ENCODE measurements around the gene NLGN2. TPM values are rescaled to one million over a fixed set of nuclear protein-coding genes. Genes with fewer than 3 reads are reported as not detected.

NLGN2 gene
- total RNA-seq, 1 donor = 5.8 TPM

DNA sequence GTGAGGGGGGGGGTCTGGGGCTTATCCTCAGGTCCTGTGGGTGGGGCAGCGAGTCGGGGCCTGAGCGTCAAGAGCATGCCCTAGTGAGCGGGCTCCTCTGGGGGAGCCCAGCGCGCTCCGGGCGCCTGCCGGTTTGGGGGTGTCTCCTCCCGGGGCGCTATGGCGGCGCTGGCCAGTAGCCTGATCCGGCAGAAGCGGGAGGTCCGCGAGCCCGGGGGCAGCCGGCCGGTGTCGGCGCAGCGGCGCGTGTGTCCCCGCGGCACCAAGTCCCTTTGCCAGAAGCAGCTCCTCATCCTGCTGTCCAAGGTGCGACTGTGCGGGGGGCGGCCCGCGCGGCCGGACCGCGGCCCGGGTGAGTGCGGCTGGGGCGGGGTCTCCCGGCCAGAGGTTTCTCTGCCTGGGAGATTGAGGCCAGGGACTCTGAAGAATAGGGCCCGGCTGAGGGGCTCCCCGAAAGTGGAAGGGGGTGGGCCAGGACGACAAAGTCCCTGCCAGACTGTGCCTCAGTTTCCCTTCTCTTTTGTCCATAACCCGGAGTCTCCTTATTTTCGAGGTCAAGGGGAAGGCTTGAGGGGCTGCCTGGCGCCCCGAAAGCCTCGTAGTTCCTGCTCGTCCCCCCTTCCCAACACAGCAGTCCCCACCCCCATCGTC, 31.9 kb downstream of the NLGN2 start, which contains the start of gene FGF11:
TSS of gene FGF11 (plus strand) at position 51 of the 651 bp plus-strand sequence. CDS start at position 160, 109 bp downstream.
- no peaks in the 10 kb centered on the region for H4K20me1 ChIP-seq (ENCODE audit: insufficient read depth, low read length)
- peaks cover 40% of the 10 kb centered on the region for H3K27me3 ChIP-seq (ENCODE audit: insufficient read depth, low read length)
- DNase-seq (ENCODE audit: insufficient read length, low spot score, missing footprints) = peak; percentile 59
- no peaks in the 10 kb centered on the region for H3K36me3 ChIP-seq (ENCODE audit: insufficient read depth, low read length)
- no peaks in the 10 kb centered on the region for H3K9me3 ChIP-seq (ENCODE audit: low read depth, low read length)
- peaks cover 35% of the 10 kb centered on the region for H3K4me1 ChIP-seq (ENCODE audit: insufficient read depth, low read length)
- H3K4me2 ChIP-seq (ENCODE audit: insufficient read depth, low read length) = peak within 1 kb of the TSS; percentile 85
- no peak within 1 kb of the TSS for H3K27ac ChIP-seq (ENCODE audit: low read depth, low read length)
- H3K79me2 ChIP-seq (ENCODE audit: insufficient read depth, low read length) = no peaks in the 10 kb centered on the region
- peak within 1 kb of the TSS; percentile 58 for H3K4me3 ChIP-seq (ENCODE audit: insufficient read depth, low read length)
- TF ChIP-seq, protein P1, sequence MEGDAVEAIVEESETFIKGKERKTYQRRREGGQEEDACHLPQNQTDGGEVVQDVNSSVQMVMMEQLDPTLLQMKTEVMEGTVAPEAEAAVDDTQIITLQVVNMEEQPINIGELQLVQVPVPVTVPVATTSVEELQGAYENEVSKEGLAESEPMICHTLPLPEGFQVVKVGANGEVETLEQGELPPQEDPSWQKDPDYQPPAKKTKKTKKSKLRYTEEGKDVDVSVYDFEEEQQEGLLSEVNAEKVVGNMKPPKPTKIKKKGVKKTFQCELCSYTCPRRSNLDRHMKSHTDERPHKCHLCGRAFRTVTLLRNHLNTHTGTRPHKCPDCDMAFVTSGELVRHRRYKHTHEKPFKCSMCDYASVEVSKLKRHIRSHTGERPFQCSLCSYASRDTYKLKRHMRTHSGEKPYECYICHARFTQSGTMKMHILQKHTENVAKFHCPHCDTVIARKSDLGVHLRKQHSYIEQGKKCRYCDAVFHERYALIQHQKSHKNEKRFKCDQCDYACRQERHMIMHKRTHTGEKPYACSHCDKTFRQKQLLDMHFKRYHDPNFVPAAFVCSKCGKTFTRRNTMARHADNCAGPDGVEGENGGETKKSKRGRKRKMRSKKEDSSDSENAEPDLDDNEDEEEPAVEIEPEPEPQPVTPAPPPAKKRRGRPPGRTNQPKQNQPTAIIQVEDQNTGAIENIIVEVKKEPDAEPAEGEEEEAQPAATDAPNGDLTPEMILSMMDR (IDR thresholded peaks at IDR 0.05; ENCODE audit: extremely low read depth, low read depth, low read length) = no peak
- peak within 1 kb of the TSS; percentile 41 for H2AFZ ChIP-seq (ENCODE audit: low read length)

DNA sequence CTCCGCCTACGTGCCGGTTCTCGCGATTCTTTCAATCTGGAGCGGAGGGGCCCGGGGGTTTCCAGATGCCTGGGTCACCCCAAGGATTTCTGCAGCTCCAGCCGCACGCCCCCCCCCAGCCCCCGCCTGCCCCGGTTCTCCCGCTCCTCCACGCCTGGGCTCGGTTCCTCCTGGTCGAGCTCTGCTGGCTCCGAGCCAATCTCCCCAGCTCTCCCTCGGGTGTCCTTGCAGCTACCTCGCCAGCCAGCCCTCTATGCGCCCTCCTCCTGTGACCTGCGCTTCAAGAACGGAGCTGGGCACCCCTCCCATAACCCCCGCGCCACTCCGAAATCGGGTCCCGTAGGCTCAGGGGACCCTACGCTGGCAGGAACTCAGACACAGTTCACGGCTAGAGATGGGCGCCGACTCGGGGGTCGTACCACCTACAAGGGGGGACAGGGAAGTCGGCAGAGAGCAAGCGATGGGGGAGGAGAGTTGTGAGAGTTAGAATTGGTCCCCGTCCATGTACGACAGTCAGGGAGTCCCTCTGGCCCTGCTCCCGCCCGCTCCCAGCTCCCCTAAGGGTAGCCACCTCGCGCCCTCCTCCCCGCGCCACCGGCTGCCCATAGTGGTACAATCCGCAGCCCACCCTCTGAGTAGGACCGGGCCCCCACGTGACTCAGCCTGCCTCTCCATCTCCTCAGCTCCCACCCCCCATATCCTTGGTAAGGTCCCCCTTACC, 32.6 kb downstream of the NLGN2 start:
- DNase-seq (ENCODE audit: insufficient read length, low spot score, missing footprints) = peak; percentile 86
- no peaks in the 10 kb centered on the region for H3K36me3 ChIP-seq (ENCODE audit: insufficient read depth, low read length)
- H3K27ac ChIP-seq (ENCODE audit: low read depth, low read length) = no peak overlapping the region
- TF ChIP-seq, protein P1 (IDR thresholded peaks at IDR 0.05; ENCODE audit: extremely low read depth, low read depth, low read length) = no peak
- peaks cover 41% of the 10 kb centered on the region for H3K27me3 ChIP-seq (ENCODE audit: insufficient read depth, low read length)
- H3K4me2 ChIP-seq (ENCODE audit: insufficient read depth, low read length) = peak overlapping the region; percentile 77
- no peaks in the 10 kb centered on the region for H3K9me3 ChIP-seq (ENCODE audit: low read depth, low read length)
- no peaks in the 10 kb centered on the region for H4K20me1 ChIP-seq (ENCODE audit: insufficient read depth, low read length)
- peak overlapping the region; percentile 41 for H2AFZ ChIP-seq (ENCODE audit: low read length)
- peak overlapping the region; percentile 58 for H3K4me3 ChIP-seq (ENCODE audit: insufficient read depth, low read length)
- peaks cover 35% of the 10 kb centered on the region for H3K4me1 ChIP-seq (ENCODE audit: insufficient read depth, low read length)
- no peaks in the 10 kb centered on the region for H3K79me2 ChIP-seq (ENCODE audit: insufficient read depth, low read length)

DNA sequence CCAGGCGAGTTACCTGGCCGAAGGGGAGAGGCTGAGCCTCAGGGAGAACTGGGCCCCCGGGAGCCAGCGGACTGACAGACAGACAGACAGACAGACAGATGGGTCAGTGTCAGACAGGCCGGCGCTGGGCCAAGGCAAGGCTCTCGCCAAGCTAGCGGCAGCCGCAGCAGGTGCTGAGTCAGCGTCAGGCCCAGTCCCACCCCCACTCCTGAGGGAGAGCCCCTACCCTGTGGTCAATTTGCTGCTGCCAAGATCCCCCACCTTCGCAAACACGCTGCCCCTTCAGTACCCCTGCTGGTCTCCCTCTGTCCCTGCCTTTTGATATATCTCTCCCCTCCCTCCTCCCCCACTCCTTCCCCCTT, 33.2 kb downstream of the NLGN2 start:
- H4K20me1 ChIP-seq (ENCODE audit: insufficient read depth, low read length) = no peaks in the 10 kb centered on the region
- H3K79me2 ChIP-seq (ENCODE audit: insufficient read depth, low read length) = no peaks in the 10 kb centered on the region
- peak overlapping the region; percentile 77 for H3K4me2 ChIP-seq (ENCODE audit: insufficient read depth, low read length)
- no peaks in the 10 kb centered on the region for H3K36me3 ChIP-seq (ENCODE audit: insufficient read depth, low read length)
- H3K4me3 ChIP-seq (ENCODE audit: insufficient read depth, low read length) = peak overlapping the region; percentile 58
- no peak overlapping the region for H2AFZ ChIP-seq (ENCODE audit: low read length)
- H3K4me1 ChIP-seq (ENCODE audit: insufficient read depth, low read length) = peaks cover 29% of the 10 kb centered on the region
- peak; percentile 94 for DNase-seq (ENCODE audit: insufficient read length, low spot score, missing footprints)
- H3K9me3 ChIP-seq (ENCODE audit: low read depth, low read length) = no peaks in the 10 kb centered on the region
- peaks cover 46% of the 10 kb centered on the region for H3K27me3 ChIP-seq (ENCODE audit: insufficient read depth, low read length)
- no peak overlapping the region for H3K27ac ChIP-seq (ENCODE audit: low read depth, low read length)
- TF ChIP-seq, protein P1 (IDR thresholded peaks at IDR 0.05; ENCODE audit: extremely low read depth, low read depth, low read length) = no peak

DNA sequence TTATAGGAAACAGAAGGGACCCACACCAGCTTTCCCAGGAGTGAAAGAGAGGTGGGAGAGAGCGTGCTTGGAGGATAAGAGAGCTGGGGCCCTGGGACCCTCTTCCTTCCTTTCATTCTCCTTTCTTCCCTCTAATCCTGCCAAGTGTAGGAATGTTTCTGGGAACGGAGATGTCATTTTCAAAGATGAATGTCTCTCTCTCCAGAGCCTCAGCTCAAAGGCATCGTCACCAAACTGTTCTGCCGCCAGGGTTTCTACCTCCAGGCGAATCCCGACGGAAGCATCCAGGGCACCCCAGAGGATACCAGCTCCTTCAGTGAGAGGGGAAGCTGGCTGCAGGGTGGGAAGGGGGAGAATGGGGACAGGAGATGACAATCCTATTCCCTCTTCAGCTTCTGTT, 33.6 kb downstream of the NLGN2 start:
- H3K27ac ChIP-seq (ENCODE audit: low read depth, low read length) = no peak overlapping the region
- H3K4me1 ChIP-seq (ENCODE audit: insufficient read depth, low read length) = peaks cover 29% of the 10 kb centered on the region
- H3K36me3 ChIP-seq (ENCODE audit: insufficient read depth, low read length) = no peaks in the 10 kb centered on the region
- H3K4me3 ChIP-seq (ENCODE audit: insufficient read depth, low read length) = no peak overlapping the region
- H3K27me3 ChIP-seq (ENCODE audit: insufficient read depth, low read length) = peaks cover 48% of the 10 kb centered on the region
- no peaks in the 10 kb centered on the region for H3K9me3 ChIP-seq (ENCODE audit: low read depth, low read length)
- peak overlapping the region; percentile 77 for H3K4me2 ChIP-seq (ENCODE audit: insufficient read depth, low read length)
- TF ChIP-seq, protein P1 (IDR thresholded peaks at IDR 0.05; ENCODE audit: extremely low read depth, low read depth, low read length) = no peak
- DNase-seq (ENCODE audit: insufficient read length, low spot score, missing footprints) = peak; percentile 76
- H3K79me2 ChIP-seq (ENCODE audit: insufficient read depth, low read length) = no peaks in the 10 kb centered on the region
- no peaks in the 10 kb centered on the region for H4K20me1 ChIP-seq (ENCODE audit: insufficient read depth, low read length)
- H2AFZ ChIP-seq (ENCODE audit: low read length) = no peak overlapping the region
